Measurements from ENCODE around the gene PEX10.

Gene PEX10

DNA sequence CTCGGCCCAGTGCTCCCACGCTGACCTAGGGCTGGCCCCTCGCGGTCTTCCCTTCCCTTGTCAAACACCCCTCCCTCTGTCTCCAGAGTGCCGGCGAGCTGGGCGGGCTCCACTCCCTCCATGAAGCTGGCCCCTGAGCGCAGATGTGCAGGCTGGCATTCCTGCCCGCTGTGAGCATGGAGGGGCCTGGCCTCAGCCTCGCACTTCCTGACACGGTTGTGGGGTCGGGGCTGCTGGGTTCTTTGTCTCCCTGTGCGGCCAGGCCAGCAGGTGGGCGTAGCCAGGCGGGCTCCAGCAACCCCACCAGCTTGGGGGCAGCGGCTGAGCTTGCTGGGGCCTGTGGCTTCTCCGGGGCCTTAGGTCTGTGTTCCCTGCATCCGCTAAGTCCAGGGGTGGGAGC is 14.2 kb upstream of the PEX10 start:
- H3K4me3 ChIP-seq = no peak overlapping the region
- H3K27ac ChIP-seq = no peak overlapping the region
- DNase-seq (ENCODE audit: low spot score) = no peak
- TF ChIP-seq, protein P1, sequence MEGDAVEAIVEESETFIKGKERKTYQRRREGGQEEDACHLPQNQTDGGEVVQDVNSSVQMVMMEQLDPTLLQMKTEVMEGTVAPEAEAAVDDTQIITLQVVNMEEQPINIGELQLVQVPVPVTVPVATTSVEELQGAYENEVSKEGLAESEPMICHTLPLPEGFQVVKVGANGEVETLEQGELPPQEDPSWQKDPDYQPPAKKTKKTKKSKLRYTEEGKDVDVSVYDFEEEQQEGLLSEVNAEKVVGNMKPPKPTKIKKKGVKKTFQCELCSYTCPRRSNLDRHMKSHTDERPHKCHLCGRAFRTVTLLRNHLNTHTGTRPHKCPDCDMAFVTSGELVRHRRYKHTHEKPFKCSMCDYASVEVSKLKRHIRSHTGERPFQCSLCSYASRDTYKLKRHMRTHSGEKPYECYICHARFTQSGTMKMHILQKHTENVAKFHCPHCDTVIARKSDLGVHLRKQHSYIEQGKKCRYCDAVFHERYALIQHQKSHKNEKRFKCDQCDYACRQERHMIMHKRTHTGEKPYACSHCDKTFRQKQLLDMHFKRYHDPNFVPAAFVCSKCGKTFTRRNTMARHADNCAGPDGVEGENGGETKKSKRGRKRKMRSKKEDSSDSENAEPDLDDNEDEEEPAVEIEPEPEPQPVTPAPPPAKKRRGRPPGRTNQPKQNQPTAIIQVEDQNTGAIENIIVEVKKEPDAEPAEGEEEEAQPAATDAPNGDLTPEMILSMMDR (IDR thresholded peaks at IDR 0.05) = no peak

DNA sequence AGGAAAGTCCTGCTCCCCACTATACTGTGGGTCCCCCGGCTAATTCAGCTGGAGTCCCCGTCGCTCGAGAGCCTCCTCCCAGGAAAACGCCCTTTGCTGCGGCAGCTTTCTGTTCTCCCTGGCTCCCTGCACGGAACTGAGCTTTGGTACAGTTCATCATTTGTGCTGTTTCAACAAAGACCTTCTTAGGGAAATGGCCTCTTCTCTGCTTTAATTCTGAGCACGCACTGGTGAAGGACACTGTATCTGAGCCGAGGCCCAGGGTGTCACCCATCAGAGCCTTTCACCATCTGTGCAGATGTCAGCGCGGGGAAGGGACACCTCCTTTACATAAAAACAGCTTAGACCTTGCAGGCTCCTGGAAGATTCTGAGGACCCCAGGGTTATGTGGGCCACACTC is 13.5 kb upstream of the PEX10 start:
- TF ChIP-seq, protein P1 (IDR thresholded peaks at IDR 0.05) = no peak
- no peak for DNase-seq (ENCODE audit: low spot score)
- Histone ChIP-seq H3K27ac (no peak overlapping the region), H3K4me3 (no peak overlapping the region)

DNA sequence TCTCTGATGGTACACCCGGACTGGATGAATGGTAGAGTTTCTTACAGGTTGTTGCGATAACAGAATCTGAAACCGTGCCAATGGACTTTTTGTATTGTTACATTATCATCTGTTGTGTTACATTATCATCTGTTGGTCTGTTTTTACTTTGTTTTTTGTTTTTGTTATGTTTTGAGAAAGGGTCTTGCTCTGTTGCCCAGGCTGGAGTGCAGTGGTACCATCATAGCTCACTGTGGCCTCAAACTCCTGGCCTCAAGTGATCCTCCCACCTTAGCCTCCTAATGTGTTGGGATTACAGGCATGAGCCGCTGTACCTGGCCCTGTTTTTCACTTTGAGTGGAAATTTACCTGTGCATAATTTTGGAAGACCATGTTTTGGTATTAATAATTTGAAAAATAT is 10.2 kb upstream of the PEX10 start:
- TF ChIP-seq, protein P1 (IDR thresholded peaks at IDR 0.05) = no peak
- Histone ChIP-seq H3K27ac (no peak overlapping the region), H3K4me3 (no peak overlapping the region)
- no peak for DNase-seq (ENCODE audit: low spot score)

DNA sequence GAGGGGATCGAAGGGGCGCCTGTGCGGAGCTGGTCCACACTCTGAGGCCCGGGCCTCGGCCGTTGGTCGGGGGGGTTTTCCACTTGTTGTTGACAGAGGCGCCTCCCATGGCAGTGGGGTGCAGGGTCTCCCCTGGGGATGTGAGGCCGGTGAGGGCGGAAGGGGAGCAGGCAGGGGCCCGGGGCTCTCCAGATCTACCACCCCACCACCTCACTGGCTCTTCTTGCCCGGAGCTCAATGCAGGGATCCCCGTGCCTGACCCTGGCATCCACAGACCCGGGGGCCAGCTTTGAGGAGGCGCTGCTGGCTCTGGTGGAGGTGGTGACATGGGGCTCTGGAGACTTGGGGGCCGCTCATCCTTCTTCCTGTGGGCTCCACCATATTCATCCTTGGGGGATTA is 7.1 kb upstream of the PEX10 start:
- Histone ChIP-seq H3K4me3 (no peak overlapping the region), H3K27ac (no peak overlapping the region)
- TF ChIP-seq, protein P1 (IDR thresholded peaks at IDR 0.05) = no peak
- no peak for DNase-seq (ENCODE audit: low spot score)

DNA sequence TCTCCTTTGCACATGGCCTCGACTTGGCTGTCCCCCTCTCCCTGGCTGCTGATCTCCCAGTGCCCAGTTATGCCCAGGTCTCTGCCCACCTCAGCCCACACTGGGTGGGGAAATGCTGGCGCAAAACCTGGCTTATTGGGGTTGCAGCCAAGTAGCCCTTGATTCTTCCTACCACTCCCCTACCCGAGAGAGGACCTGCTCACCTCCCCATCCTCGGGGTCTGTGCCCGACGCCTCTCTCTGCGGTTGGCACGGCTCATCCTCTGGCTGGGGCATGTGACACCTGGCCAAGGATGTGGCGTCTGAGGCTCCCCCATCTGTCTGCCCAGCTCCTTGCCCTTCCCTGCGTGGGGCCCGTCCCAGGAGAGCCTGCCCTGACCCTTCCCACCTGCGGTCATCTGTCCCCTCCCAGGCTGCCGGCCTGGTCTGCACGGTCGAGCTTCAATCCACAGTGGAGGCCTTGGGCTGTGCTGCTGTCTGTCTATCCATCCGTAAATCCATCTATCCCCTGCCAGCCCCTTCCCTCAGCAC is 6.5 kb upstream of the PEX10 start:
- DNase-seq (ENCODE audit: low spot score) = no peak
- H3K4me3 ChIP-seq = no peak overlapping the region
- TF ChIP-seq, protein P1 (IDR thresholded peaks at IDR 0.05) = no peak

DNA sequence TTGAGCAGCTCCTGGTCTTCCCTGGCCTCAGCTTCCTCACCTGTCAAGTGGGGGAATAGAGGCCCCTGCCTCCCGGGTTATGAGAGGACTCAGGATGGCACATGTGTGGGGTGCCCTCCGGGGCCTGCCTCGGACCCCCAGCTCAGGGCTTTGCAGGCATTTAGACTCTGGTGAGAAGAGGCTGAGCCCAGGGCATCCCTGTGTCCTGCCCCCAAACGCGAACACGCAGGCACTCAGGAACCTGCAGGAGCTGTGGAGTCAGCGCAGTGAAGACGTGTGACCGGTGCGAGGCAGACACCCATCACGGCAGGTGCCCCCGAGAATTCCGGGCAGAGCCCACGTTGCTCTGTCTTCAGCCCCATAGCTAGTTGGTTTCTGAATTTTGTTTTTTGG is 5.5 kb upstream of the PEX10 start:
- Histone ChIP-seq H3K4me3 (no peak overlapping the region), H3K27ac (no peak overlapping the region)
- TF ChIP-seq, protein P1 (IDR thresholded peaks at IDR 0.05) = no peak
- DNase-seq (ENCODE audit: low spot score) = no peak

More for the DNA sequence above, 6.5 kb upstream of the PEX10 start:
- no peak overlapping the region for H3K27ac ChIP-seq

DNA sequence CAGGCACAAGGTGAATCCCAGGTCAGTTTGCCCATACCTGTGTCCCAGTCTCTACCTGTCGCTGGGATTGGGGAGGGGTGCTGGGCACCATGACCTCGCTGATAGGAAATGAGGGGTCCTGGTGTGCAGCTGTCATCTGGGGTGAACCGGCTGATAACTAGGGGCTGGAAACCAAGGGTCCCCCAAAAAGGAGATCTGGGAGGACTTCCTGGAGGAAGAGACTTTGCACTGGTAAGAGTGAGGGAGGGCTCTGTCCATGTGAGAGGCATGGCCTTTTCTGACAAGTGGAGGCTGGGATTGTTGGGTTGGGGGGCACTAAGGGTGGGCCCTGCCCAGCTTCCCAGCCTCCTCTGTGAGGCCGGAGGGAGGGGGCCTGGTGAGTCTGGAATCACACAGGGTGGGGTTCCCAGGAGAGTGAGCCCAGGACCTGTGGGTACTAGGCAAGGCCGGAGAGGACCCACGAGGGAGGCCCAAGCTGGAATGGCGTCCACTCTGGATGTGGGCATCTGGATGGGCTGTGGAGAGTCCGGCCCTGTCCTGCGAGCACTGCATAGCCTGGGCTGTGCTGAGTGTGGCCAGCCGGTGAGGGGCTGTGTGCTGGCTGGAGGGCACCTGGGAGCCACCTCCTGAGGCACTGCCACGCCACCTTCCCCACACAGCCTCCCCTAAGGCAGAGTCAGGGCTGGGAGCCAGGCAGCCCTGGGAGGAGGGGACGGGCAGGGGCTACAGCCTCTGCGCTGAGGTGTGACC is 4.9 kb upstream of the PEX10 start:
- Histone ChIP-seq H3K4me3 (no peak overlapping the region), H3K27ac (no peak overlapping the region)
- DNase-seq (ENCODE audit: low spot score) = no peak
- TF ChIP-seq, protein P1 (IDR thresholded peaks at IDR 0.05) = no peak

Data from coronary artery (tissue), 2 donors.